OCI-LY7 (cell line): ENCODE results near the gene SERPINH1. TPM values are rescaled to one million over a fixed set of nuclear protein-coding genes. Genes with fewer than 3 reads are reported as not detected.

ENCODE experiments used
- BruUV-seq: library from RNA; stranded (reverse); fragments of 400-500 nt; replicated peaks from 2 replicates; lab custom pipeline; 2021; lab: Mats Ljungman, UMichigan
- CTCF ChIA-PET: fragments of 300-600 bp; sonication (Branson Sonifier 250); formaldehyde crosslinking; loops from one replicate; lab custom pipeline; 2022; ENCODE audit warnings: antibody characterized with exemption; ENCODE audit not compliant: unreplicated experiment; lab: Charles Lee
- POLR2A ChIA-PET: fragments of 300-600 bp; sonication (Branson Sonifier 250); formaldehyde crosslinking; loops from one replicate; lab custom pipeline; 2022; ENCODE audit warnings: antibody characterized with exemption; lab: Charles Lee
- DNase-seq: peaks from one replicate; pipeline ENCODE4 v3.0.0-alpha.2; 2015; ENCODE audit warnings: low spot score
- H2AFZ ChIP-seq: fragments of 200-600 bp; sonication (generic), shearing (Covaris generic); 2 replicates; pipeline ENCODE4 v1.6.1; 2014; ENCODE audit warnings: mild to moderate bottlenecking, antibody characterized with exemption, low read length, moderate library complexity
- H3K27ac ChIP-seq: fragments of 200-600 bp; sonication (generic); 2 replicates; pipeline ENCODE4 v1.5.1; 2014; ENCODE audit warnings: mixed run types, low read depth, mild to moderate bottlenecking, moderate library complexity, low read length, inconsistent platforms; ENCODE audit not compliant: poor library complexity, severe bottlenecking
- H3K36me3 ChIP-seq: fragments of 200-600 bp; sonication (generic); 2 replicates; pipeline ENCODE4 v1.6.1; 2014; ENCODE audit warnings: mild to moderate bottlenecking, antibody characterized with exemption, low read length, moderate library complexity, mixed read lengths; ENCODE audit not compliant: insufficient read depth
- H3K4me1 ChIP-seq: fragments of 200-600 bp; sonication (generic); 2 replicates; pipeline ENCODE4 v1.5.1; 2014; ENCODE audit warnings: mild to moderate bottlenecking, low read length; ENCODE audit not compliant: insufficient read depth, poor library complexity, severe bottlenecking
- H3K4me2 ChIP-seq: fragments of 200-600 bp; sonication (generic); 2 replicates; pipeline ENCODE4 v1.6.1; 2014; ENCODE audit warnings: mild to moderate bottlenecking, low read length
- H3K4me3 ChIP-seq: fragments of 200-600 bp; sonication (generic); 2 replicates; pipeline ENCODE4 v1.5.1; 2014; ENCODE audit warnings: mild to moderate bottlenecking, low read depth, low read length; ENCODE audit not compliant: poor library complexity, severe bottlenecking
- H3K79me2 ChIP-seq: fragments of 200-600 bp; sonication (generic); 2 replicates; pipeline ENCODE4 v1.6.1; 2016; ENCODE audit warnings: low read depth, mild to moderate bottlenecking, low read length, moderate library complexity, mixed read lengths; ENCODE audit not compliant: insufficient read depth
- H3K9me2 ChIP-seq: fragments of 200-600 bp; sonication (generic); 2 replicates; pipeline ENCODE4 v1.6.1; 2016; ENCODE audit warnings: mild to moderate bottlenecking, low read length, mixed read lengths; ENCODE audit not compliant: insufficient read depth
- H3K9me3 ChIP-seq: fragments of 200-600 bp; sonication (generic); 2 replicates; pipeline ENCODE4 v1.6.1; 2014; ENCODE audit warnings: mild to moderate bottlenecking, mixed run types, low read length, mixed read lengths
- H4K20me1 ChIP-seq: fragments of 200-600 bp; sonication (generic); 2 replicates; pipeline ENCODE4 v1.6.1; 2014; ENCODE audit warnings: mild to moderate bottlenecking, antibody characterized with exemption, low read length, moderate library complexity, mixed read lengths; ENCODE audit not compliant: insufficient read depth
- EZH2phosphoT487 ChIP-seq: fragments of 200-600 bp; sonication (generic); IDR thresholded peaks from 2 replicates; pipeline ENCODE4 v1.6.1; 2018; ENCODE audit warnings: low read depth, borderline replicate concordance, mild to moderate bottlenecking, mixed run types, antibody characterized with exemption, low read length, moderate library complexity, mixed read lengths
- intact Hi-C: fragments of 100-400 bp; cut with micrococcal nuclease; formaldehyde crosslinking; loops from one replicate; pipeline ENCODE4 v1.10.0; 2022; ENCODE audit not compliant: unreplicated experiment
- total RNA-seq, 2 experiments: library from RNA; depleted of rRNA in 1 of 2; stranded (reverse); fragments of >200 nt in 1 of 2; shearing (Covaris generic) in 1 of 2; gene quantifications; 2 replicates each; pipeline ENCODE4 v1.2.3, GENCODE V29; 2014 to 2022
- TF ChIP-seq, protein P1 (sequence below): fragments of 200-600 bp; sonication (generic); conservative IDR thresholded peaks from 2 replicates; pipeline ENCODE4 v1.5.1; 2014; ENCODE audit warnings: mild to moderate bottlenecking, antibody characterized with exemption, low read length, moderate library complexity, mixed read lengths

Gene SERPINH1
- total RNA-seq, 2 experiments from 2014 or later = not detected

DNA sequence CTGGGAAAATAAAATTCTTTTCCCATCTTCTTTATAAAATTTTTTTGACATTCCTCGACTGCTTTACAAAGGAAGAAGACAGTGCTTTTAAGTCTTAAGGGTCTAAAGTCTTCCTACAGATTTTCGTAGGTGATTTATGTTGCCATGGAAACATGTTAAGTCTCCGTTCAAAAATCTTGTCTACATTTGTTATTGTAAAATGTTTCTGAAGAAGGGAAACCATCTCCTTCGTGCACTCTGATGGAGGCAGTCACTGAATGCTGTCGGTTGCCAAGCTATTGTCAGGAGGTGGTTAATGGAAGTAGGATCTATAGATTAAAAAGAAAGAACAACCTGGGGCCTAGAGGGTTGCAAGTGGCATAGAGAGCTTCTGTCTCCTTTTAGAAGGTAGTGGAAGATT is 54.2 kb downstream of the SERPINH1 start:
- Histone ChIP-seq H3K9me3 (no peaks in the 10 kb centered on the region), H3K36me3 (no peaks in the 10 kb centered on the region), H4K20me1 (no peaks in the 10 kb centered on the region), H2AFZ (no peak overlapping the region), H3K27ac (no peak overlapping the region), H3K4me3 (no peak overlapping the region), H3K9me2 (no peaks in the 10 kb centered on the region), H3K79me2 (no peaks in the 10 kb centered on the region), H3K4me1 (no peaks in the 10 kb centered on the region), H3K4me2 (no peak overlapping the region)
- no peak for DNase-seq
- CTCF ChIA-PET = no interaction called here
- POLR2A ChIA-PET = no interaction called here
- intact Hi-C loops = no loop called here
- TF ChIP-seq, protein P1, sequence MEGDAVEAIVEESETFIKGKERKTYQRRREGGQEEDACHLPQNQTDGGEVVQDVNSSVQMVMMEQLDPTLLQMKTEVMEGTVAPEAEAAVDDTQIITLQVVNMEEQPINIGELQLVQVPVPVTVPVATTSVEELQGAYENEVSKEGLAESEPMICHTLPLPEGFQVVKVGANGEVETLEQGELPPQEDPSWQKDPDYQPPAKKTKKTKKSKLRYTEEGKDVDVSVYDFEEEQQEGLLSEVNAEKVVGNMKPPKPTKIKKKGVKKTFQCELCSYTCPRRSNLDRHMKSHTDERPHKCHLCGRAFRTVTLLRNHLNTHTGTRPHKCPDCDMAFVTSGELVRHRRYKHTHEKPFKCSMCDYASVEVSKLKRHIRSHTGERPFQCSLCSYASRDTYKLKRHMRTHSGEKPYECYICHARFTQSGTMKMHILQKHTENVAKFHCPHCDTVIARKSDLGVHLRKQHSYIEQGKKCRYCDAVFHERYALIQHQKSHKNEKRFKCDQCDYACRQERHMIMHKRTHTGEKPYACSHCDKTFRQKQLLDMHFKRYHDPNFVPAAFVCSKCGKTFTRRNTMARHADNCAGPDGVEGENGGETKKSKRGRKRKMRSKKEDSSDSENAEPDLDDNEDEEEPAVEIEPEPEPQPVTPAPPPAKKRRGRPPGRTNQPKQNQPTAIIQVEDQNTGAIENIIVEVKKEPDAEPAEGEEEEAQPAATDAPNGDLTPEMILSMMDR = no peak
- TF ChIP-seq EZH2phosphoT487 = no peak
- BruUV-seq = no TSS peak

Other genes starting within 250 kb of the SERPINH1 start
- gene ARRB1, start 210.6 kb upstream of the SERPINH1 start, total RNA-seq (2014; rRNA removed; shearing (Covaris generic)) = not detected in 2 replicates
- gene ARRB1, start 210.6 kb upstream of the SERPINH1 start, total RNA-seq (2022) = not detected in 2 replicates
- 3,268 and 3,417 TPM in 2 replicates for gene RPS3, start 162.7 kb upstream of the SERPINH1 start, total RNA-seq (2014; rRNA removed; shearing (Covaris generic))
- 4,392 and 4,414 TPM in 2 replicates for gene RPS3, start 162.7 kb upstream of the SERPINH1 start, total RNA-seq (2022)
- gene KLHL35, start 129.1 kb upstream of the SERPINH1 start, total RNA-seq (2014; rRNA removed; shearing (Covaris generic)) = not detected in 2 replicates
- 0.21 TPM in 1 of 2 replicates, not detected in the other for gene KLHL35, start 129.1 kb upstream of the SERPINH1 start, total RNA-seq (2022)
- 13.5 and 14.3 TPM in 2 replicates for gene GDPD5, start 36.3 kb upstream of the SERPINH1 start, total RNA-seq (2014; rRNA removed; shearing (Covaris generic))
- gene GDPD5, start 36.3 kb upstream of the SERPINH1 start, total RNA-seq (2022) = 49.9 and 57.3 TPM in 2 replicates
- gene MAP6, start 106.8 kb downstream of the SERPINH1 start, total RNA-seq (2014; rRNA removed; shearing (Covaris generic)) = not detected in 2 replicates
- gene MAP6, start 106.8 kb downstream of the SERPINH1 start, total RNA-seq (2022) = not detected in 2 replicates
- gene MOGAT2, start 155.6 kb downstream of the SERPINH1 start, total RNA-seq (2014; rRNA removed; shearing (Covaris generic)) = not detected in 2 replicates
- gene MOGAT2, start 155.6 kb downstream of the SERPINH1 start, total RNA-seq (2022) = not detected in 2 replicates
- 6.5 and 13.8 TPM in 2 replicates for gene DGAT2, start 206.5 kb downstream of the SERPINH1 start, total RNA-seq (2014; rRNA removed; shearing (Covaris generic))
- 5.6 and 7.0 TPM in 2 replicates for gene DGAT2, start 206.5 kb downstream of the SERPINH1 start, total RNA-seq (2022)